ENCODE measurements around the gene BIRC6.

BIRC6 gene

DNA sequence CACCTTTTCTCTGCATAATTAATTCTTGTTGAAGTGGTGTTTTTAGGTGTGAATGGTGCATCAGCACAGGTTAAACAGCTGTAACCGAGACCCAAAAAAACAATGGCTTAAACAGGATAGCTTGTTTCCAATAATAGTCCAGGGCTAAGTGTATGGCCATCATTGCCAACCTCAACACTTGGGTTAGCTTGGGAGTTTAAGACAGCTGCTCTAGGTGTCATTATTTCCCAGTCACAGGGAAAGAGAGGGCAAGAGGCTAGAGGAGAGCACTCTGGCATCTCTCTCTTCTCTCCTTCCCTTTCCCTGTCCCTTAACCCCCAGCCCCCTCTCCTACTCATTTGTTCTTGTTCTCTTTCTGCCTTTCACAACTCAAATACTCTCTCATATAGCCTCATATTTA is 21.1 kb downstream of the BIRC6 start:
- no peak for DNase-seq

DNA sequence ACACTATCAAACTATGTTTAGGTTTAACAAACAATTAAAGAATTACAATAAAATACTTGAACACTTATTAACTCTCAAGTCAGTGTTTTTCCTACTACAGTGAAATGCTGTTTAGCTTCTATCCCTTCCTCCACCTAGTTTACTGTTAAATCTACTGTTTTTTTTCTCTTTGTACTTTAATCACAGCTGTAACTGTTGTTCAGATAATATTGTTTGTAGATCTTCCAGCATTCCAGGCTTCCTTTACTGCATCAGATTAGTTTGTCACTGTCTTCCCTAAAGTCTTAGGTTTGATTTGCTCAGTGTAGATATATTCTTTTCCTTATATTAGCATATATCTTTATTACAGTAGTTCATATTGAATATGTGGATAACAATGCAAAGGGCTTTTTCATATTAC is 22.5 kb downstream of the BIRC6 start:
- no peak for DNase-seq

GRCh38 chr2:32383858-32384257 is 27.0 kb downstream of the BIRC6 start:
- DNase-seq: no peak

- DNase-seq: no peak
Measured at GRCh38 chr2:32384529-32384928, 27.7 kb downstream of the BIRC6 start.

DNA sequence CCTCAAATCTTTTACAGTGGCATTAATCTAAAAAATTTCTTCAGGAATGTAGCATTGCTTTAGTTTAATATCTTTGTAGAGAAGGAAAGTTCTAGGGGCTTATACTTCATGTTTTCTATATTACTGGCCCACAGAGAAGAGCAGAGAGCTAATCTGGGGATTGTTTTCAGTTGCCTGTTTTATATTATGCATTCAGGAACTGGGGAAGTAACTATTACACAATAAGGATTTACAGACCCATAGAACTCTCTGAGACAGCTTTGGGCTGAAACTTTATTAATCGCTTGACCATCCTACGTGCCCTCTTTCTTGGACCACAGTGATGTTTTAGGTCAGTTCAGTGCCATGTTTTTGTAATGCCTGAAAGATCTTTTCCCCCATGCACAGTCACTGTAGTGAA is 29.9 kb downstream of the BIRC6 start:
- no peak for DNase-seq

GRCh38 chr2:32399221-32399620 is 42.4 kb downstream of the BIRC6 start:
- DNase-seq: no peak

DNA sequence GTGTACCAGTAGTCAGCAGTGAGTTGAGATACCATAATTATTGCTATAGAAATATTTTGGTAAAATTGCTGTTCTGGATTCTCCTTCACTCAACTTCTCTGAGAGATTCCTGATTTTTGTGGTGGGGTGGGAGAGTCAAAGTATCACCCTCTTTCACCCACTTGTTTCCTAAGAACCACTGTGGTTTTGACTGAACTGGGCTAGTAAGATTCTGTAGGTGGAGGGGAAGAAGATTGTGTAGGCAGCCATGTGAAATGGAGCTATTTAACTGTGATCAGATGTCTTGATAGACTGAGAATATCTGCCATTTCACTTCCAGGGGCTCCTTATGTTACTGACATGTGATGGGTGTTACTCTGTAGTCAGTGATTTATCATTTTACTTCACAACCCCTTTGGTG is 45.3 kb downstream of the BIRC6 start:
- no peak for DNase-seq

- DNase-seq: no peak
Measured at GRCh38 chr2:32403782-32404181, 47.0 kb downstream of the BIRC6 start.

DNA sequence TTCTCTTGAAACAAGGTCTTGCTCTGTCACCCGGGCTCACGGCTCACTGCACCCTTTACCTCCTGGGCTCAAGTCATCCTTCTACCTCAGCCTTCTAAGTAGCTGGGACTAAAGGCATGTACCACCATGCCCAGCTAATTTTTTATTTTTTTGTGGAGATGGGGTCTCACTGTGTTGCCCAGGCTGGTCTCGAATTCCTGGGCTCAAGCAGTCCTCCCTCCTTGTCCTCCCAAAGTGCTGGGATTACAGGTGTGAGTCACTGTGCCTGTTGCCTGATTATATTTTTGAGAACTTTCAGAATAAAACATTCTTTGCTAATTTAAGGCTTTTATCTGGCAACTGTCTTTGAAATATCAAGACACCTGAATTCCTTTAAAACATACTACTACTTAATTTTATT is 47.9 kb downstream of the BIRC6 start:
- DNase-seq: no peak

DNA sequence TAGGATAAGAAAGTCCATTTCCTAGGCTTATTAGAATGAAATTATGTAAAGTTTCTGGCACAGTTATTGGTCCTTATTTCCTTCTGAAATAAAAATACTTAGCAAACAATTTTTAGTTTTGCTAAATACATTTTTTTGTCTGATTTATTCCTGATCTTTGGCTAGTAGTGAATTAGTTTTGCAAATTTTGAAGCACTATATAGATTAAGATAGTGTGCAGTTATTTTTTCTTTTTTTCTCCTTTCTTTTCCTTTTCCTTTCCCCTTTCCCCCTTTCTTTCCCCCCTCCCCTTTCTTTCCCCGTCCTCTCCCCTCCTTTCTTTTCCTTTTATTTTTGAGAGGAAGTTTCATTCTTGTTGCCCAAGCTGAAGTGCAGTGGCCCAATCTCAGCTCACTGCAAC is 59.7 kb downstream of the BIRC6 start:
- no peak for DNase-seq

DNA sequence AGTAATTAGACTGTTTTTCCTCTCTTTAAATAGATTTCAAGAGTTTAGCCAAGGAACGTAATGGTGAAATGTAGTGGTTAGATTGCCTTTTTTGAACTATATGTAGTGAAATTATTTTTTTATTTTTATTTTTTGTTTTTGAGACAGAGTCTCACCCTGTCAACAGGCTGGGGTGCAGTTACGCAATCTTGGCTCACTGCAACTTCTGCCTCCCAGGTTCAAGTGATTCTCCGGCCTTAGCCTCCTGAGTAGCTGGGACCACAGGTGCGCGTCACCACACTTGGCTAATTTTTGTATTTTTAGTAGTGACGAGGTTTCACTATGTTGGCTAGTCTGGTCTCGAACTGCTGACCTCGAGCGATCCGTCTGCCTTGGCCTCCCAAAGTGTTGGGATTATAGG is 60.8 kb downstream of the BIRC6 start:
- DNase-seq: no peak

DNA sequence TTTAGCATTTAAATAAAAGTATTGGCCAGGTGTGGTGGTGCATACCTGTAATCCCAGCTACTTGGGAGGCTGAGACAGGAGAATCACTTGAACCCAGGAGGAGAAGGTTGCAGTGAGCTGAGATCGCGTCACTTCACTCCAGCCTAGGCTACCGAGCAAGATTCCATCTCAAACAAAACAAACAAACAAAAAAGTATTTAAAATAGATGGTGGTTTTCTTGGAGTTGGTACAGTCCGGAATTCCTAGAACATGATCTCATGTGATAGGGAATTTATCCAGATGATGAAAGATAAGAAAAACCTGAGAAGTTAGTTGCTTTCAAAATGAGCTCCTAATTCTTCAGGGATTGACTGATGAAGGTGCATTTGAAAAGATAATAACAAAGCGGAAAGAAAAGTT is 62.0 kb downstream of the BIRC6 start:
- DNase-seq: no peak

- DNase-seq: no peak
Measured at GRCh38 chr2:32422133-32422532, 65.3 kb downstream of the BIRC6 start.

DNA sequence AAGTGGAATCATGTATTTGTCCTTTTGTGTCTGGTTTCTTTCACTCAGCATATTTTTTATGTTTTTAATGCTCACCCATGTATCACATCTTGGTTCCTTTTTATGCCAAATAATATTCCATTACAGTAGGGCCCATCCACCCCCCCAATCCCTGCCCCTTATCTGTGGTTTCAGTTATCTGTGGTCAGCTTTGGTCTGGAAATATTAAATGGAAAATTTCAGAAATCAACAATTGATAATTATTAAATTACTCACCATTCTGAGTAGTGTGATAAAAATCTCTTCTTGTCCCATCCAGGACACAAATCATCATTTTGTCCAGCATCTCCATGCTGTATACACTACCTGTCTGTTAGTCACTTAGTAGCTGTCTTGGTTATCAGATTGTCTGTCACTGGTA is 66.7 kb downstream of the BIRC6 start:
- no peak for DNase-seq

DNA sequence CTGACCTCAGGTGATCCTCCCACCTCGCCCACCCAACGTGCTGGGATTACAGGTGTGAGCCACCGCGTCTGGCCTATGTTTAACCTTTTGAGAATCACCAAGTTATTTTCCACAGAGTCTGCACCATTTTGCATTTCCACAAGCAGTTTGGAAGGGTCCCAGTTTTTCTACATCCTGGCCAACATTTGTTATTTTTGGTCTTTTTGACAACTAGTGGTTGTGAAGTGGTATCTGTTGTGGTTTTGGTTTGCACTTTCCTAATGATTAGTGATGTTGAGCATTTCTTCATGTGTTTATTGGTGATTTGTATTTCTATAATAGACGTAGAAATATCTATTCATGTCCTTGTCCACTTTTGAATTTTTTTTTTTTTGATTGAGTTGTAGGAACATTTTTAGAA is 67.9 kb downstream of the BIRC6 start:
- DNase-seq: no peak

DNA sequence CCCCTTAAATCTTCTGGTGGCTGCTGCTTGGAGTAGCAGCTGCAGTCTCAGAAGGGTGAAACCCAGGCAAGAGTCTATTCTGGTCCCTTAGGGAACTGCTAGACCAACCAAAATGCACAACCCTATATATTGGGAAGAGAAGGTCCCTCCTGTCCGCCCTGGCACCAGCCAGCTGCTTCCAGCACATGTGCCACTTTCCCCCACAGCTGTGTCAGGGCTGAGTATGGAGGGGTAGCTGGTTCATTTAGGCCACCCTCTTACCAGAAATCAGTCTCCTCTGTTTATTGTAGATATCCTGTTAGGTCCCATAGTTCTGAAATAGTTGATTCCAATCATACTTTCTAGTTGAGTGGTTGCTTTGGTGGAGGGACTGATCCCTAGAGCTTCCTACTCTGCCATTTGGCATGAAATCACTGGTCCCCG is 68.9 kb downstream of the BIRC6 start:
- no peak for DNase-seq

- DNase-seq: no peak
Measured at GRCh38 chr2:32427672-32428610, 71.1 kb downstream of the BIRC6 start.

- DNase-seq: no peak
Measured at GRCh38 chr2:32430804-32431203, 74.0 kb downstream of the BIRC6 start.

DNA sequence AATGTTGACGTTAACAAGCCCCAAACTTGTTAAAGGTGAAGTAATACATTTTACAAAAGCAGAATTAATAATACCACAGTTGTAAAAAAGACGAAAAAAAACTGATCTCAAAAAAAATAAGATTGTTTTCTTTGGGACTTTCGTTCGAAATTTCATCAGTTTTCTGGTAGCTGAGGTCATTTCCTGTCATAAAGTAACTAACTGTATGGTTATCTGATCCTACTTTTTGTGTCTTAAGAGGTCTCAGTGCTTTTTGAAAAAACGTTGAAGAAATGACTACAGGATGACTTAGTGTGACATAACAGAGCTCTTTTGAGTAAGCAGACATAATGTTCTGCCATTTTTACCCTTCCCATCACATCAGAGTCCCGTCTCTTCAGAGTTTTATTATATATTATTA is 79.3 kb downstream of the BIRC6 start:
- DNase-seq: no peak

DNA sequence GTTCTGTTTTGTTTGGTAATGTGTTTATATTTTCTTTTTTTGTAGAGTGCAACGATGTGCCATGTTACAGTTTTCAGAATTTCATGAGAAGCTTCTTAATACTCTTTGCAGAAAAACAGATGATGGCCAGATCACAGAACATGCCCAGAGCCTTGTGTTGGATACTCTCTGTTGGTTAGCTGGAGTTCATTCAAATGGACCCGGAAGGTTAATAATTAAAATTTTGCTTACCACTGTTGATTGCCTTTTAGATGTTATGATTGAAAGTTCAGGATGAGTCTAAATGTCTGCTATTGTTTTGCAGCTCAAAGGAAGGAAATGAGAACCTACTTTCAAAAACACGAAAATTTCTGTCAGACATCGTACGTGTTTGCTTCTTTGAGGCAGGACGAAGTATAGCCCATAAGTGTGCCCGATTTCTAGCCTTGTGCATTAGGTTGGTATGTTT is 85.2 kb downstream of the BIRC6 start:
- DNase-seq: no peak

GRCh38 chr2:32446369-32446768 is 89.5 kb downstream of the BIRC6 start:
- no peak for DNase-seq

DNA sequence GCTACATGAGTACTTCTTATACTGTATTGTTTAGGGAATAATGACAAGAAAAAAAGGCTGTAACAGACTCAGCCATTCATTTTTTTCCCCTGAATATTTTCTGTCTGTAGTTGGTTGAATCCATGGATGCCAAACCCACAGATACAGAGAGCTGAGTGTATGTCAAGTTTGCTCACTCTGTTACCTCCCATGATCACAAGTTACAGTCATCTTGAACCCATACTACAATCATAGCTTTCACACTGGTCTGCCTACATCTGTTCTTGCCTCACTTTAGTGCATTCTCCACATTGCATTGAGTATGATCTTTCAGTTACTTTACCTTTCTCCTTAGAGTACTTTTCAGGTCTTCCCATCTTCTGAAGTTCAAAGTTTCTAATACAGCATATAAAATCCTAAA is 94.0 kb downstream of the BIRC6 start:
- no peak for DNase-seq

- no peak for DNase-seq
Measured at GRCh38 chr2:32452338-32453064, 95.7 kb downstream of the BIRC6 start.
